IMR-90 (cell line): ENCODE results near the gene COL23A1.

Experiments
- CEBPB ChIP-seq: IDR thresholded peaks from 2 replicates; pipeline ENCODE4 v1.6.1; 2012; ENCODE audit warnings: low read depth, low read length, improper control_type of control experiment
- FOS ChIP-seq: fragments of 150-350 bp; IDR thresholded peaks from 2 replicates; pipeline ENCODE4 v1.6.1; 2016; ENCODE audit warnings: low read depth, low read length
- MAZ ChIP-seq: IDR thresholded peaks from 2 replicates; pipeline ENCODE4 v1.6.1; 2012; ENCODE audit warnings: low read depth, mild to moderate bottlenecking, low read length, improper control_type of control experiment, moderate library complexity, borderline replicate concordance
- MXI1 ChIP-seq: IDR thresholded peaks from 2 replicates; pipeline ENCODE4 v1.6.1; 2012; ENCODE audit warnings: low read depth, mild to moderate bottlenecking, low read length, moderate library complexity, borderline replicate concordance
- POLR2A ChIP-seq: IDR thresholded peaks from 2 replicates; pipeline ENCODE4 v1.6.1; 2012; ENCODE audit warnings: mild to moderate bottlenecking, low read depth, low read length
- RAD21 ChIP-seq: IDR thresholded peaks from 2 replicates; pipeline ENCODE4 v1.6.1; 2012; ENCODE audit warnings: low read length, improper control_type of control experiment
- RFX5 ChIP-seq: IDR thresholded peaks from 2 replicates; pipeline ENCODE4 v1.8.0; 2012; ENCODE audit warnings: low read depth, mild to moderate bottlenecking, low read length, moderate library complexity
- SMC3 ChIP-seq: fragments of 150-350 bp; IDR thresholded peaks from 2 replicates; pipeline ENCODE4 v1.6.1; 2016; ENCODE audit warnings: low read depth, mild to moderate bottlenecking, antibody characterized with exemption, low read length, moderate library complexity
- TF ChIP-seq, protein P1 (sequence below): fragments of 150-350 bp; IDR thresholded peaks from 2 replicates; pipeline ENCODE4 v1.6.1; 2016; ENCODE audit warnings: low read depth, mild to moderate bottlenecking, low read length, moderate library complexity, borderline replicate concordance
- TF ChIP-seq, protein P2 (sequence below): conservative IDR thresholded peaks from 2 replicates; pipeline ENCODE4 v1.5.1; 2012; ENCODE audit warnings: mild to moderate bottlenecking, low read depth, low read length, improper control_type of control experiment
- TF ChIP-seq, protein P3 (sequence below): fragments of 150-350 bp; IDR thresholded peaks from 2 replicates; pipeline ENCODE4 v1.6.1; 2017; ENCODE audit warnings: mild to moderate bottlenecking, antibody characterized with exemption, low read length, low read depth

DNA sequence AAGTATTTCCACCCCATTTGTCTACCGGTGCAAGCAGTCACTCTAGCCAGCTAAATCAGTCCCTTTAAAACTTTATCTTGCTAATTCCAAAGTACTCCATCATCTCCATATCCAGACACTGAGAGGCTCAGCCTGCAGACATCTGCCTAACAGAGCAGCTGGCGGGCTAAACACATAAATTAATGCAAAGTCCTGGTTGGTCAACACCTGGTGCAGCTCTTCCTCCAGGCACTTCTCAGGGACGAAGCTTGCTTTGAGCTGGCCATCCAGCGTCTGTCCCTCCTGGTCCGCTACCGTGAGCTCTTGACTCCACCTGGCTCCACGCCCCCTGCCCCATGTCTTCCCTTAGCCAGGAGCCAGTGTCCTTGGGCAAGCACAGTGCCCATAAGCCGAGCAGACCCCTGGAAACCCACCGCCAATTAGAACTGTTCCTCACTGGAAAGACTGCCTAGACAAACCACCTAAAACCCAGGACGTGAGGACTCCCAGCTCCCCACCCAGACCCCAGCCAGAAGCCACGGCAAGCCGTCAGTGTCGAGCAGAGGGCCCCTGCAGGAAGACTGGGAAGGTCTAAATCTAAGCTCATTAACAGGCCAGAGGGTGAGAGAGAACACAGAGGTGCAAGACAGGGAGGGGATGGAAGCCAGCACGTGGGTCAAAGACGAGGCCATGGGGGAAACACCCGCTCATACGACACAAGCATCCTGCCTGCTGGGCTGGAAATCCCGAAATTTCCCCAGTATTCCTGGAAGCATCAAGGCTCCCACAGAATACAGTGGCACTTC lies 120.0 kb downstream of the COL23A1 start:
- TF ChIP-seq POLR2A (no peak), SMC3 (no peak), MXI1 (no peak), RAD21 (no peak), RFX5 (no peak), CEBPB (no peak), FOS (no peak), MAZ (no peak)
- TF ChIP-seq, protein P1, sequence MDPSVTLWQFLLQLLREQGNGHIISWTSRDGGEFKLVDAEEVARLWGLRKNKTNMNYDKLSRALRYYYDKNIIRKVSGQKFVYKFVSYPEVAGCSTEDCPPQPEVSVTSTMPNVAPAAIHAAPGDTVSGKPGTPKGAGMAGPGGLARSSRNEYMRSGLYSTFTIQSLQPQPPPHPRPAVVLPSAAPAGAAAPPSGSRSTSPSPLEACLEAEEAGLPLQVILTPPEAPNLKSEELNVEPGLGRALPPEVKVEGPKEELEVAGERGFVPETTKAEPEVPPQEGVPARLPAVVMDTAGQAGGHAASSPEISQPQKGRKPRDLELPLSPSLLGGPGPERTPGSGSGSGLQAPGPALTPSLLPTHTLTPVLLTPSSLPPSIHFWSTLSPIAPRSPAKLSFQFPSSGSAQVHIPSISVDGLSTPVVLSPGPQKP = no peak
- TF ChIP-seq, protein P2, sequence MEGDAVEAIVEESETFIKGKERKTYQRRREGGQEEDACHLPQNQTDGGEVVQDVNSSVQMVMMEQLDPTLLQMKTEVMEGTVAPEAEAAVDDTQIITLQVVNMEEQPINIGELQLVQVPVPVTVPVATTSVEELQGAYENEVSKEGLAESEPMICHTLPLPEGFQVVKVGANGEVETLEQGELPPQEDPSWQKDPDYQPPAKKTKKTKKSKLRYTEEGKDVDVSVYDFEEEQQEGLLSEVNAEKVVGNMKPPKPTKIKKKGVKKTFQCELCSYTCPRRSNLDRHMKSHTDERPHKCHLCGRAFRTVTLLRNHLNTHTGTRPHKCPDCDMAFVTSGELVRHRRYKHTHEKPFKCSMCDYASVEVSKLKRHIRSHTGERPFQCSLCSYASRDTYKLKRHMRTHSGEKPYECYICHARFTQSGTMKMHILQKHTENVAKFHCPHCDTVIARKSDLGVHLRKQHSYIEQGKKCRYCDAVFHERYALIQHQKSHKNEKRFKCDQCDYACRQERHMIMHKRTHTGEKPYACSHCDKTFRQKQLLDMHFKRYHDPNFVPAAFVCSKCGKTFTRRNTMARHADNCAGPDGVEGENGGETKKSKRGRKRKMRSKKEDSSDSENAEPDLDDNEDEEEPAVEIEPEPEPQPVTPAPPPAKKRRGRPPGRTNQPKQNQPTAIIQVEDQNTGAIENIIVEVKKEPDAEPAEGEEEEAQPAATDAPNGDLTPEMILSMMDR = no peak
- TF ChIP-seq, protein P3, sequence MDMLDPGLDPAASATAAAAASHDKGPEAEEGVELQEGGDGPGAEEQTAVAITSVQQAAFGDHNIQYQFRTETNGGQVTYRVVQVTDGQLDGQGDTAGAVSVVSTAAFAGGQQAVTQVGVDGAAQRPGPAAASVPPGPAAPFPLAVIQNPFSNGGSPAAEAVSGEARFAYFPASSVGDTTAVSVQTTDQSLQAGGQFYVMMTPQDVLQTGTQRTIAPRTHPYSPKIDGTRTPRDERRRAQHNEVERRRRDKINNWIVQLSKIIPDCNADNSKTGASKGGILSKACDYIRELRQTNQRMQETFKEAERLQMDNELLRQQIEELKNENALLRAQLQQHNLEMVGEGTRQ = no peak
